NCI-H1930 (cell line): ENCODE results near the gene NPLOC4.

Experiments
- DNase-seq, 2 experiments: peaks; one replicate each; lab custom pipeline; 2025; lab: John Stamatoyannopoulos, UW

Gene NPLOC4

GRCh38 chr17:81662002-81662401, 25.1 kb upstream of the NPLOC4 start:
- DNase-seq: no peak

DNA sequence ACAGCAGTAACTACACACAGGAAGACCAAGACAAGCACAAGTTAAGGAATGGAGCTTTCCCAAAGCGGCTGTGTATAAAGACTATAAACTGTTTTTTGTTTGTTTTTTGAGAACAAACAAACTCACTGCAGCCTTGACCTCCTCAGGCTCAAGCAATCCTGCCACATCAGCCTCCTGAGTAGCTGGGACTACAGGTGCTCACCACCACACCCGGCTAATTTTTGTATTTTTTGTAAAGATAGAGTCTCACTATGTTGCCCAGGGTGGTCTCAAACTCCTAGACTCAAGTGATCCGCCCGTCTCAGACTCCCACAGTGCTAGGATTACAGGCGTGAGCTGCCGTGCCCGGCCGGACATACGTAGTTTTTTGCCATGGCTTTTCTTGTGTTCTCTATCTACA, 23.5 kb upstream of the NPLOC4 start:
- DNase-seq: no peak

DNA sequence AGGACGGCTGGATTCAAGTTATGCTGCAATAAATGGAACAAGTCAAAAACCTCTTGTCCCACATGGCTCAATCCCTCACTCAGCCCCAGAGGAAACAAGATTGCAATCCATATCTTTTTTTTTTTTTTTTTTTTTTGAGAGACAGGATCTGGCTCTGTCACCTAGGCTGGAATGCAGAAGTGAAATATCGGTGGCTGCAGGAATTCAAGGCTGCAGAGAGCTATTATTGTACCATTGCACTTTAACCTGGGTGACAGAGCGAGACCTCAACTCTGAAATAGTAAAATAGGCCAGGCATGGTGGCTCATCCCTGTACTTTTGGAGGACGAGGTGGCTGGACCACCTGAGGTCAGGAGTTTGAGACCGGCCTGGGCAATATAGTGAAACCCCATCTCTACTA, 22.1 kb upstream of the NPLOC4 start:
- DNase-seq: no peak

- DNase-seq: no peak
Measured at GRCh38 chr17:81656835-81657234, 19.9 kb upstream of the NPLOC4 start.

DNA sequence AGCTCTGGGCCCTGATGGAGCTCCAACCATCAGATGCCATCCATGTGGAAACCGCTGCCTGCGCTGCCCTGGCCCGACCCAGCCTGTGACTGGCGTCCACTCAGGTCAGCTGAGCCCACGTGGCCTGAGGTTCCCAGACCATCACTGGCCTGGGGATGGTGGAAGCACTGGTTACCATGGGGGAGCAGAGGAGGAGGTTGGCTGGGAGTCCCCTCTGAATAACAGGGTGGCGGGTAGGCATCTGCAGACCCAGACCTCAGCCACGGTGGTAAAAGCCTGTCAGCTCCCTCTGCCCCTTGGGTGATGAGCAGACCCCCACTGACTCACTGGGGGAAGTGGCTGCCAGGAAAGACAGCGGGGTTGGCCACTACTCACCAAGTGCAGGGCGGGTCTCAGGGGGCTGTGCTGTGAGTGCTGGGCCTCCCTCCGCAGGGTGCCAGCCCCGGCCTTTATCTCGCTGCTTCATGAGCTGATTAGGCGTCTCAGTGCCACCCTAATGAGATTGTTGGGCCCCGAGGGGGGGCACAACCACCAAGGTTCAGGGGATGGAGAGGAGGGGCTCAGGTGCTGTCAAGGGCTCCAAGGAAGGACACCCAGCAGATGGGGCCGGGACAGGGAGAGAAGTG, 19.3 kb upstream of the NPLOC4 start, which contains the start of gene PDE6G:
Gene PDE6G (minus strand): TSS at position 425 of the 626 bp plus-strand sequence. CDS start 3,237 bp downstream, outside the sequence.
- DNase-seq: no peak

GRCh38 chr17:81655378-81656117, 18.6 kb upstream of the NPLOC4 start:
- no peak for DNase-seq

- DNase-seq: no peak
Measured at GRCh38 chr17:81652906-81653771, 16.2 kb upstream of the NPLOC4 start.

DNA sequence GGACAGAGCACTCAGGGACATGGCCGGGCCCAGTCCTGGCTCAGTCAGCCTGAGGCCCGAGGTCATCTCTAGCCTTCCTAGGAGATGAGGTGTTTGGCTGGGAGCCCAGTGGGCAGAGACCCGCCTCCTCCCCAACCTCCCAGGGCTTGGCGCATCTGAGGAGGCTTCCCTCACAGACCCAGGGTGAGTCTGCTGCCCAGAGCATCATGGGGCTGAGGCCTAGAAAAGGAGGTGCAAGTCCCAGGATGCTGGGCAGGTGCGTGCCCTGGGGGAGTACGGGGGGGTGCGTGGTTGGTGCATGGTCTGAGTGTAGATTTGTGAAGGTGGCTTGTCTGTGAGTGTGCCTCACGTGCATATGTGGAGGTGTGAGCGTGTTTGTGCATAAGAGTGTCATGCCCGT, 14.8 kb upstream of the NPLOC4 start:
- DNase-seq: no peak

GRCh38 chr17:81650951-81651350, 14.0 kb upstream of the NPLOC4 start:
- DNase-seq: no peak

DNA sequence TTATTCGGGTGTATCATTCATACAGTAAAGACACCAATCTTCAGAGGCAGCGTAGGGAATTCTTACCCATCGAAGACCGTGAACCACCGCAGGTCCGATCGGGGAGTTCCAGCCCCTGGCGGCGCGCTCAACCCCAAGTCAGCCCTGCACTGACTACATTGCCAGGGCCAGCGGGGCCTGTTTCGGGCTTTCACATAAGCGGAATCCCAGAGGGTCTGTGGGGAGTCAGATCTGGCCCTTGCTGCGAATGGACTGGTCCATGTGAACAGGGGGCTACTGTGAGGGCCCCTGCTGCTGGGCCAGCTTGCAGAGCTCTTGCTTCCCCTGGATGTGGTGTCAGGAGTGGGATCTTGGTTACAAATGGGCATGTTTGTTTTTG, 11.8 kb upstream of the NPLOC4 start:
- DNase-seq: no peak

- no peak for DNase-seq
Measured at GRCh38 chr17:81648013-81648706, 11.2 kb upstream of the NPLOC4 start.

DNA sequence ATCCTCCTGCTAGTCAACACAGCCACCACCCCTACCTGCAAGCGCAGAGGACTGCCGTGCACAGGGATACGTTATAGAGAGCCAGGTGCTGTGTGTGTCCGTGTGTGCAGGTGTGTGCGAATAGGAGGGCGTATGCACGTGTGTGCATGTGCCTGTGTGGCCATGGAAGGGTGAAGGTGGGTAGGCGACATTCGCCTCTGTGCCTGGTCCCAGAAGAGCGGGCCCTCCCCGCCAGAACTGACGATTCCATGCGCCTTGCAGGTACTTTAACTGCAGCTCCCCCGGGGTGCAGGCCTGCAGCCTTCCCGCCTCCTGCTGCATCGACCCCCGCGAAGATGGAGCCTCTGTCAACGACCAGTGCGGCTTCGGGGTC, 10.7 kb upstream of the NPLOC4 start:
- no peak for DNase-seq

GRCh38 chr17:81646869-81647600, 10.1 kb upstream of the NPLOC4 start:
- DNase-seq: no peak

- DNase-seq: no peak
Measured at GRCh38 chr17:81644976-81645952, 8.4 kb upstream of the NPLOC4 start.

- no peak for DNase-seq
Measured at GRCh38 chr17:81644496-81644895, 7.6 kb upstream of the NPLOC4 start.

- no peak for DNase-seq
Measured at GRCh38 chr17:81641825-81642489, 5.0 kb upstream of the NPLOC4 start.

GRCh38 chr17:81640011-81640410, 3.1 kb upstream of the NPLOC4 start:
- no peak for DNase-seq

DNA sequence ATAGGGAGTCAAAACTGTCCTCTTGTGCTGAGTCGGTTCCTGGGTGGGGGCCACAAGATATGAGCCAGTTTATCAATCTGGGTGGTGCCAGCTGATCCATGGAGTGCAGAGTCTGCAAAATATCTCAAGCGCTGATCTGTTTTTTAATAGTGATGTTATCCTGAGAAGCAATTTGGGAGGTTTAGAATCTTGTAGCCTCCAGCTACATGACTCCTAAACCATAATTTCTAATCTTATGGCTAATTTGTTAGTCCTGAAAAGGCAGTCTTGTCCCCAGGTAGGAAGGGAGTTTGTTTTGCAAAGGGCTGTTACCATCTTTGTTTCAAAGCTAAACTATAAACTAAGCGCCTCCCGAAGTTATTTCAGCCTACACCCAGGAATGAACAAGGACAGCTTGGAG, 1.8 kb upstream of the NPLOC4 start:
- no peak for DNase-seq

- no peak for DNase-seq
Measured at GRCh38 chr17:81635973-81636504, 873 bp downstream of the NPLOC4 start.
